ENCODE measurements around the gene SETD2. TPM values are rescaled to one million over a fixed set of nuclear protein-coding genes. Genes with fewer than 3 reads are reported as not detected.

The SETD2 gene
- total and polyA plus RNA-seq, 9 of the 15 experiments (the other 6 are each of a cell fraction or from before 2014, with no cell fraction given) = 8.2 to 44.0 (median 33.6) TPM

DNA sequence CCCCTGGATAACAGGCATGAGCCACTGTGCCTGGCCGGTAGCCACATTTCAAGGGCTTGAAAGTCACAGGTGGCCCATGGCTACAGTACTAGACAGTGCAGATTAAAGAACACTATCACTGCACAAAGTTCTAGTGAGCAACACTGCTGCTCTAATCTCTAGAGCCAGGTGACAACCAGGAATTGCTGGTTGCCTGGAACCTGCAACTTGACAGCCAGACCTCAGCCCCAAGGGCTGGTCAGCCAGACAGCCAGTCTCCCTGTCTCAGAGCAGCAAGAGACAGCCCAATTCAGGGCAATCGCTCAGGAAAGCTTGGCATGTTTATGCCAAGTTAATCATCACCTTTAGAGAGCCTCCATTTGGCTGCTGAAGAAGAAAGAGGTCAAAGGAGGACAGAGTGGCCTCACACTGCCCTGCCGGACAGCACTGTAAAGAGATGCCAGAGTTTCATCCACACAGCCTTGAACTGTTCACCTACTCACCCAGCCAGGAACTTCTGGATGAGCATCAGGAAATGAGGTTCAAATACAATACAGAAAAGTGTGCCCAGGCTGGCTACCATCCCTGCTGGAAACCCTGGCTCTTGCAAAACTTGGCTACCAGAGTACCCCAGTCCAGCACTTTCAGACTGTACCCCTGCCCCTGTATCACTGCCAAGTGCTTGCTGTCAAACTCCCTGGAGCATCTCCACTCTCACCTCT is 193.4 kb downstream of the SETD2 start:
- ATAC-seq = peak; percentile 68
- Histone ChIP-seq H3K27me3 (ENCODE audit: control insufficient read depth in 2 of 2, insufficient read depth in 2 of 2, low read length in 2 of 2) (no peaks in the 10 kb centered on the region), H3K9me1 (ENCODE audit: control insufficient read depth, insufficient read depth, low read length) (peaks cover 41% of the 10 kb centered on the region), H3K4me1 (replicated peaks in 1 of 2; ENCODE audit: control insufficient read depth in 2 of 2, insufficient read depth in 2 of 2, low read length in 2 of 2) (peaks cover 48 to 58% of the 10 kb centered on the region in 2 experiments), H3K36me3 (ENCODE audit: control insufficient read depth, insufficient read depth, low read length) (peaks cover 75% of the 10 kb centered on the region), H3K27ac (ENCODE audit: extremely low read depth, low read depth, low read length) (peak overlapping the region; percentile 27; the same call in 1 of the 3 replicates), H4K20me1 (replicated peaks; ENCODE audit: control insufficient read depth, insufficient read depth, low read length) (peaks cover 65% of the 10 kb centered on the region), H3K4me2 (ENCODE audit: insufficient read depth, low read length) (peak overlapping the region; percentile 47; the same call in 1 of the 2 replicates), H3K9ac (ENCODE audit: insufficient read depth in 1 of 2, low read depth in 2 of 2, low read length in 2 of 2) (peak overlapping the region in 1 of 2 experiments; percentile 62; a peak in 2 of 4 replicates), H2AFZ (ENCODE audit: low read depth, low read length) (no peak overlapping the region), H3K4me3 (no peak overlapping the region), H3K79me2 (ENCODE audit: control insufficient read depth, insufficient read depth, low read length) (peaks cover 98% of the 10 kb centered on the region), H3K9me3 (replicated peaks; ENCODE audit: control insufficient read depth, insufficient read depth, low read depth, low read length) (no peaks in the 10 kb centered on the region)
- DNase-seq (ENCODE audit: extremely low read depth in 1 of 4, low spot score in 3 of 4) = peak in 2 of 4 experiments; percentile 63 to 80
- CTCF ChIA-PET (ENCODE audit: low intra/inter-chr PET ratio) = no interaction called here
- peak; percentile 84 for FAIRE-seq
- intact Hi-C loops (cut with micrococcal nuclease) = no loop called here
- WGBS (ENCODE audit: insufficient coverage, low coverage, missing lambda C conversion rate) = 28% methylated on average over 3 of the region's 3 CpGs
- in situ Hi-C loops (cut with MboI) = no loop called here
- BruUV-seq (replicated peaks) = no TSS peak
- POLR2A ChIA-PET = interaction anchor here (0.6 to 6.2 kb wide), 6 partner anchors 9 to 487 kb away, joined by 3 to 55 read pairs (median 3); partner anchors contain the start of gene NBEAL2
- TF ChIP-seq TCF3 (CRISPR knock-in tag; IDR thresholded peaks at IDR 0.05) (peak; percentile 88), TEAD4 (IDR thresholded peaks at IDR 0.05; ENCODE audit: low read length) (peak; percentile 83), TEAD4 (CRISPR knock-in tag; IDR thresholded peaks at IDR 0.05; ENCODE audit: borderline replicate concordance) (no peak), ZNF134 (CRISPR knock-in tag; conservative IDR thresholded peaks at IDR 0.05) (no peak), EP300 (IDR thresholded peaks at IDR 0.05; ENCODE audit: low read length) (peak; percentile 51; the same call in 1 of the 2 replicates), DMBX1 (CRISPR knock-in tag; IDR thresholded peaks at IDR 0.05; ENCODE audit: borderline replicate concordance) (peak; percentile 39; the same call in 1 of the 2 replicates), DPF2 (IDR thresholded peaks at IDR 0.05) (0 out of 2 replicates have a peak, but pooled peaks have one; percentile 39), ARNT (IDR thresholded peaks at IDR 0.05) (0 out of 4 replicates have a peak, but pooled peaks of 1 of the 2 experiments have one; percentile 21), NFIC (IDR thresholded peaks at IDR 0.05) (peak; percentile 80)
- TF ChIP-seq, protein P1, sequence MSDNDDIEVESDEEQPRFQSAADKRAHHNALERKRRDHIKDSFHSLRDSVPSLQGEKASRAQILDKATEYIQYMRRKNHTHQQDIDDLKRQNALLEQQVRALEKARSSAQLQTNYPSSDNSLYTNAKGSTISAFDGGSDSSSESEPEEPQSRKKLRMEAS (CRISPR knock-in tag; IDR thresholded peaks at IDR 0.05) = peak; percentile 7; the same call in 1 of the 2 replicates
- TF ChIP-seq, protein P2, sequence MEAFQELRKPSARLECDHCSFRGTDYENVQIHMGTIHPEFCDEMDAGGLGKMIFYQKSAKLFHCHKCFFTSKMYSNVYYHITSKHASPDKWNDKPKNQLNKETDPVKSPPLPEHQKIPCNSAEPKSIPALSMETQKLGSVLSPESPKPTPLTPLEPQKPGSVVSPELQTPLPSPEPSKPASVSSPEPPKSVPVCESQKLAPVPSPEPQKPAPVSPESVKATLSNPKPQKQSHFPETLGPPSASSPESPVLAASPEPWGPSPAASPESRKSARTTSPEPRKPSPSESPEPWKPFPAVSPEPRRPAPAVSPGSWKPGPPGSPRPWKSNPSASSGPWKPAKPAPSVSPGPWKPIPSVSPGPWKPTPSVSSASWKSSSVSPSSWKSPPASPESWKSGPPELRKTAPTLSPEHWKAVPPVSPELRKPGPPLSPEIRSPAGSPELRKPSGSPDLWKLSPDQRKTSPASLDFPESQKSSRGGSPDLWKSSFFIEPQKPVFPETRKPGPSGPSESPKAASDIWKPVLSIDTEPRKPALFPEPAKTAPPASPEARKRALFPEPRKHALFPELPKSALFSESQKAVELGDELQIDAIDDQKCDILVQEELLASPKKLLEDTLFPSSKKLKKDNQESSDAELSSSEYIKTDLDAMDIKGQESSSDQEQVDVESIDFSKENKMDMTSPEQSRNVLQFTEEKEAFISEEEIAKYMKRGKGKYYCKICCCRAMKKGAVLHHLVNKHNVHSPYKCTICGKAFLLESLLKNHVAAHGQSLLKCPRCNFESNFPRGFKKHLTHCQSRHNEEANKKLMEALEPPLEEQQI (IDR thresholded peaks at IDR 0.05) = no peak
- TF ChIP-seq, protein P3, sequence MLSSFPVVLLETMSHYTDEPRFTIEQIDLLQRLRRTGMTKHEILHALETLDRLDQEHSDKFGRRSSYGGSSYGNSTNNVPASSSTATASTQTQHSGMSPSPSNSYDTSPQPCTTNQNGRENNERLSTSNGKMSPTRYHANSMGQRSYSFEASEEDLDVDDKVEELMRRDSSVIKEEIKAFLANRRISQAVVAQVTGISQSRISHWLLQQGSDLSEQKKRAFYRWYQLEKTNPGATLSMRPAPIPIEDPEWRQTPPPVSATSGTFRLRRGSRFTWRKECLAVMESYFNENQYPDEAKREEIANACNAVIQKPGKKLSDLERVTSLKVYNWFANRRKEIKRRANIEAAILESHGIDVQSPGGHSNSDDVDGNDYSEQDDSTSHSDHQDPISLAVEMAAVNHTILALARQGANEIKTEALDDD (IDR thresholded peaks at IDR 0.05) = peak; percentile 86
- TF ChIP-seq, protein P4, sequence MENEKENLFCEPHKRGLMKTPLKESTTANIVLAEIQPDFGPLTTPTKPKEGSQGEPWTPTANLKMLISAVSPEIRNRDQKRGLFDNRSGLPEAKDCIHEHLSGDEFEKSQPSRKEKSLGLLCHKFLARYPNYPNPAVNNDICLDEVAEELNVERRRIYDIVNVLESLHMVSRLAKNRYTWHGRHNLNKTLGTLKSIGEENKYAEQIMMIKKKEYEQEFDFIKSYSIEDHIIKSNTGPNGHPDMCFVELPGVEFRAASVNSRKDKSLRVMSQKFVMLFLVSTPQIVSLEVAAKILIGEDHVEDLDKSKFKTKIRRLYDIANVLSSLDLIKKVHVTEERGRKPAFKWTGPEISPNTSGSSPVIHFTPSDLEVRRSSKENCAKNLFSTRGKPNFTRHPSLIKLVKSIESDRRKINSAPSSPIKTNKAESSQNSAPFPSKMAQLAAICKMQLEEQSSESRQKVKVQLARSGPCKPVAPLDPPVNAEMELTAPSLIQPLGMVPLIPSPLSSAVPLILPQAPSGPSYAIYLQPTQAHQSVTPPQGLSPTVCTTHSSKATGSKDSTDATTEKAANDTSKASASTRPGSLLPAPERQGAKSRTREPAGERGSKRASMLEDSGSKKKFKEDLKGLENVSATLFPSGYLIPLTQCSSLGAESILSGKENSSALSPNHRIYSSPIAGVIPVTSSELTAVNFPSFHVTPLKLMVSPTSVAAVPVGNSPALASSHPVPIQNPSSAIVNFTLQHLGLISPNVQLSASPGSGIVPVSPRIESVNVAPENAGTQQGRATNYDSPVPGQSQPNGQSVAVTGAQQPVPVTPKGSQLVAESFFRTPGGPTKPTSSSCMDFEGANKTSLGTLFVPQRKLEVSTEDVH (IDR thresholded peaks at IDR 0.05; ENCODE audit: low read depth, partially characterized antibody) = no peak
- TF ChIP-seq, protein P5, sequence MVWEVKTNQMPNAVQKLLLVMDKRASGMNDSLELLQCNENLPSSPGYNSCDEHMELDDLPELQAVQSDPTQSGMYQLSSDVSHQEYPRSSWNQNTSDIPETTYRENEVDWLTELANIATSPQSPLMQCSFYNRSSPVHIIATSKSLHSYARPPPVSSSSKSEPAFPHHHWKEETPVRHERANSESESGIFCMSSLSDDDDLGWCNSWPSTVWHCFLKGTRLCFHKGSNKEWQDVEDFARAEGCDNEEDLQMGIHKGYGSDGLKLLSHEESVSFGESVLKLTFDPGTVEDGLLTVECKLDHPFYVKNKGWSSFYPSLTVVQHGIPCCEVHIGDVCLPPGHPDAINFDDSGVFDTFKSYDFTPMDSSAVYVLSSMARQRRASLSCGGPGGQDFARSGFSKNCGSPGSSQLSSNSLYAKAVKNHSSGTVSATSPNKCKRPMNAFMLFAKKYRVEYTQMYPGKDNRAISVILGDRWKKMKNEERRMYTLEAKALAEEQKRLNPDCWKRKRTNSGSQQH (CRISPR knock-in tag; IDR thresholded peaks at IDR 0.05) = no peak
